RWPE2 (cell line): ENCODE data around the gene C1orf87.

Experiments
- ATAC-seq: fragments of 200-7000 bp; cut with Tn5 transposase; 3 replicates; pipeline ENCODE4 v1.9.1; 2021; ENCODE audit warnings: low read depth
- DNase-seq: peaks from one replicate; pipeline ENCODE4 v3.0.0-alpha.2; 2020; ENCODE audit warnings: low spot score
- H3K27ac ChIP-seq: fragments of 450-650 bp; 2 replicates; pipeline ENCODE4 v1.5.1; 2017; ENCODE audit warnings: mild to moderate bottlenecking; ENCODE audit not compliant: poor library complexity, severe bottlenecking
- H3K27me3 ChIP-seq: fragments of 250-450 bp; sonication (Bioruptor Pico); 2 replicates; pipeline ENCODE4 v1.5.1; 2021; ENCODE audit warnings: mild to moderate bottlenecking, moderate library complexity; ENCODE audit not compliant: insufficient read depth, poor library complexity, severe bottlenecking
- H3K36me3 ChIP-seq: fragments of 250-450 bp; sonication (Bioruptor Pico); 2 replicates; pipeline ENCODE4 v1.5.1; 2020; ENCODE audit warnings: low read depth, mild to moderate bottlenecking, moderate library complexity
- H3K4me1 ChIP-seq: fragments of 250-450 bp; sonication (Bioruptor Pico); 2 replicates; pipeline ENCODE4 v1.5.1; 2021; ENCODE audit warnings: mild to moderate bottlenecking, moderate library complexity; ENCODE audit not compliant: insufficient read depth, poor library complexity, severe bottlenecking
- H3K4me3 ChIP-seq: fragments of 250-450 bp; sonication (Bioruptor Pico); 2 replicates; pipeline ENCODE4 v1.5.1; 2021; ENCODE audit warnings: mild to moderate bottlenecking, moderate library complexity; ENCODE audit not compliant: severe bottlenecking
- H3K9me3 ChIP-seq: fragments of 250-450 bp; sonication (Bioruptor Pico); 2 replicates; pipeline ENCODE4 v1.5.1; 2021; ENCODE audit warnings: mild to moderate bottlenecking, moderate library complexity; ENCODE audit not compliant: severe bottlenecking
- TF ChIP-seq, protein P1 (sequence below): fragments of 450-650 bp; IDR thresholded peaks from one replicate; pipeline ENCODE4 v1.5.1; 2017; ENCODE audit warnings: mild to moderate bottlenecking, moderate library complexity; ENCODE audit not compliant: poor library complexity, severe bottlenecking

The C1orf87 gene

DNA sequence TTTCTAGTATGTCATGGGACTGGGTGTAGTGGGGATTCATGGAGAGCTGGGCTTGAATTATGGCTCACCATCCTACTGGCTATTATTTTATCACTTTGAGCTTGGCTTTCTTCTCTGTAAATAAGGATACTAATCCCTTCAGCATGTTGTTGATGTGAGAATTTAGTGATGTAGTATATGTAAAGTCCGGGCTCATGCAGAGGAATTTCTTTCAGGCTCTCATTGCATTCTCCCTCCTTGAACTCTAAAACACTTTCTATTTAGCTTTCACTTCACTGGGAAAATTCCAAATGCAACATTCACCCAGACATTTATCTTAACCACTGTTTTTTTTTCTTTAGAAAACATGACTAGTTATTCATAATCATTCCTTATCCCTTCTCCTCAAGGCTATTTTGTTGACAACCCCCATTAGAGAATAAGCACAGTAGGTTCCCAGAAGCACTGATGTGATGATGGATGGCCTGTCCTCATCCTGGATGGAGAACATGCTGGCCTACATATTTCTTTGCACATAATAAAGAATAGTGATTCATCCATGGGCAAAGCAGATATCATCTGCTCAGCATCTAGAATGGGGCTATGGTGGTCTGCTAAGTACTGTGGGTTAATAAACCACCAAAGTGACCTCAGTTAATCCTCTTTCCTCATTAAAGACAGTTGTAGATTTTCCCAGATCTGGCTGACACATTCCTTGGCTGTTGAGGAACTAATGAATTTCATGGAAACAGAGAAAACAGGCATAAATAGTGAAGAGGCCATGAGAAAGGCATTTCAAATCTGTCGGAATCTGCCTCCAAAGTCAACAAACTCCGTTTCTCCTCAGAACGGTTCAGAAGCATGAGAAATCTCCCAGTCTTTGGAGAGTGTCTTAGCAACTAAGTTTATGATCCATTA, 79.0 kb downstream of the C1orf87 start:
- H3K4me3 ChIP-seq = no peak overlapping the region
- DNase-seq = no peak
- no peaks in the 10 kb centered on the region for H3K27me3 ChIP-seq
- no peak overlapping the region for H3K27ac ChIP-seq
- H3K4me1 ChIP-seq = no peaks in the 10 kb centered on the region
- TF ChIP-seq, protein P1, sequence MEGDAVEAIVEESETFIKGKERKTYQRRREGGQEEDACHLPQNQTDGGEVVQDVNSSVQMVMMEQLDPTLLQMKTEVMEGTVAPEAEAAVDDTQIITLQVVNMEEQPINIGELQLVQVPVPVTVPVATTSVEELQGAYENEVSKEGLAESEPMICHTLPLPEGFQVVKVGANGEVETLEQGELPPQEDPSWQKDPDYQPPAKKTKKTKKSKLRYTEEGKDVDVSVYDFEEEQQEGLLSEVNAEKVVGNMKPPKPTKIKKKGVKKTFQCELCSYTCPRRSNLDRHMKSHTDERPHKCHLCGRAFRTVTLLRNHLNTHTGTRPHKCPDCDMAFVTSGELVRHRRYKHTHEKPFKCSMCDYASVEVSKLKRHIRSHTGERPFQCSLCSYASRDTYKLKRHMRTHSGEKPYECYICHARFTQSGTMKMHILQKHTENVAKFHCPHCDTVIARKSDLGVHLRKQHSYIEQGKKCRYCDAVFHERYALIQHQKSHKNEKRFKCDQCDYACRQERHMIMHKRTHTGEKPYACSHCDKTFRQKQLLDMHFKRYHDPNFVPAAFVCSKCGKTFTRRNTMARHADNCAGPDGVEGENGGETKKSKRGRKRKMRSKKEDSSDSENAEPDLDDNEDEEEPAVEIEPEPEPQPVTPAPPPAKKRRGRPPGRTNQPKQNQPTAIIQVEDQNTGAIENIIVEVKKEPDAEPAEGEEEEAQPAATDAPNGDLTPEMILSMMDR = no peak
- ATAC-seq = no peak
- no peaks in the 10 kb centered on the region for H3K36me3 ChIP-seq
- no peaks in the 10 kb centered on the region for H3K9me3 ChIP-seq

DNA sequence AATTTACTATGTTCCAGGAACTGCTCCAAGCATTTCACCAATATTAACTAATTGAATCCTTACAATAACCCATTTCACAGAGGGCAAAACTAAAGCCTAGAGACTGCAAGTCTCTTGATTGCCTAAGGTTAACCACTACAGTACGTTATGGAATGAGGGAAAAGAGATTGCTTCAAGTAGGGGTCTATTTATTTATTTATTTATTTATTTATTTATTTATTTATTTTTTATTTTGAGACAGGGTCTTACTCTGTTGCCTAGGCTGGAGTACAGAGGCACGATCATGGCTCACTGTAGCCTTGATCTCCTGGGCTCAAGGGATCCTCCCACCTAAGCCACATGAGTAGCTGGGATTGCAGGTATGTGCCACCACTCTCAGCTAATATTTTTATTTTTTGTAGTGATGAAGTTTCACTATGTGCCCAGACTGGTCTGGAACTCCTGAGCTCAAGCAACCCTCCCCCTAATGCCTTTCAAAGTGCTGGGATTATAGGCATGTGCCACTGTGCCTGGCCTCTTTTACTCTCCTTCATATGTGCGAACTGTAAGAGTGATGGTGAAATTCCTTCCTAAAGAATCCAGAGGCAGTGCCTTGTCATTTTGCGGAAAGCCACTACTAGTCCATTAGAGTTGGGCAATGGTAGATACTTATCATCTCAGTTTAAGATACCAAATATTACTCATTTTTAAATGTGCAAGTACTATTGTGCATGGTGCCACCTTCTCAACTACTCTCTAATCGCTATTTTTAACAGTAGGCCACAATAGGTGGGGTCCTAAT, 81.3 kb downstream of the C1orf87 start:
- DNase-seq (no peak), ATAC-seq (no peak)
- Histone ChIP-seq H3K4me1 (no peaks in the 10 kb centered on the region), H3K36me3 (no peaks in the 10 kb centered on the region), H3K9me3 (no peaks in the 10 kb centered on the region), H3K4me3 (no peak overlapping the region), H3K27ac (no peak overlapping the region), H3K27me3 (no peaks in the 10 kb centered on the region)
- TF ChIP-seq, protein P1 = no peak

DNA sequence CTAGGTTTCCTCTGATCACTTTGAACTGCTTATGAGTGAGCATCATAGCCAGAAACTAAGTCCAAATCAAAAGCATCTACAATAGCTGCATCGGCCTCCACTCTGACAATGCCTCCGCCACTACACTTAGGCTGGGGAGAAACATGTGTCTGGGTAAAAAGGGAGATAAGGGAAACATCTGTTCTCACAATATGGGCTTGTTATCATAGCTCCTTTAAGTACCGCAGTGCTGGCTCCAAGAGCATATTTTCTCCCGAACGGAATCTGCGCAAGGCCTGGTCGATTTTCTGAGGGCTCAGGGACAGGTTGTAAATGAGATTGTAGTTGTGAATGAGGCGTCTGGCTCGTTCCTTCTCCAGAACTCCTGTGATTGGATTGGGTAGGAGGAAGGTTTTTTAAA, 83.1 kb downstream of the C1orf87 start:
- DNase-seq (no peak), ATAC-seq (no peak)
- no peaks in the 10 kb centered on the region for H3K9me3 ChIP-seq
- no peak overlapping the region for H3K27ac ChIP-seq
- TF ChIP-seq, protein P1 = no peak
- no peak overlapping the region for H3K4me3 ChIP-seq
- no peaks in the 10 kb centered on the region for H3K4me1 ChIP-seq
- H3K27me3 ChIP-seq = no peaks in the 10 kb centered on the region
- H3K36me3 ChIP-seq = no peaks in the 10 kb centered on the region

DNA sequence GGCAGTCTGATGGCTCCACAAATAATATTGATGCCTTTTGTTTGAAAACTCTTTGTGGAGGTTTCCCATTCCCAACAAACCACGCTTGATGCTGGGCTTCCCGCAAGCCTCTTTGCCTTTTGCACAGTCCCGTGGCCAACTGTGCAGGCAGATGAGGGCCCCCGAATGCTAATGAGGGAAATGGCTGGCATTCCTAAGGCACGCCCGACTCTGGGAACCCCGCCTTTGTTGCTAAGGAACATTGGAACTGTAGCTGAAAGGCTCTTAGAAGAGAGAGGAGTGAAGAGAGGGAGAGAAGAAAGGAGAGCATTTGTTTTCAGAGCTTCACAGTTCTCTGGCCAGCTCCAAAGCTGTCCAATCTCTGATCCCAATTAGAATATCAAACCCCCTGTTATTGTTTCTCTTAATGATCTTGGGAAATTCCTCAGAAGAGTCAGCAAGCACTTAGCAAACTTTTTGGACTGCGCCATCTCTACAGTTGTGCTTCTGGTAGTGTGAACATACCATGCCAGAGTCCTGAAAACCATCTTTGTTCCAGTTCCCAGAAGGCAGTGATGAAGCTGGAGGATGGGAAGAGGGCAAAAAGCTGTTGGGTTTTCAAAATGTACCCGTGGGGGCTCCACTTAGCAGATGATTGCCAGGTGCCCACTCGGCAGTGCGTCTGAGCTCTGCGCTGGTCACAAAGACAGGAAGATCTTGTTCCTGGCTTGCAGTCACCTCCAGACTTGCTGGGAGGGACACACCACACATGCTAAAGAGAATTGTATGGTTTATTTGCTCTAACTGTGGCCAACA, 86.9 kb downstream of the C1orf87 start:
- no peaks in the 10 kb centered on the region for H3K4me1 ChIP-seq
- H3K36me3 ChIP-seq = no peaks in the 10 kb centered on the region
- DNase-seq = no peak
- TF ChIP-seq, protein P1 = no peak
- H3K9me3 ChIP-seq = no peaks in the 10 kb centered on the region
- no peak overlapping the region for H3K4me3 ChIP-seq
- H3K27me3 ChIP-seq = no peaks in the 10 kb centered on the region
- no peak for ATAC-seq
- no peak overlapping the region for H3K27ac ChIP-seq
